Muscle layer of colon (tissue), 2 donors: Measurements from ENCODE around the gene KRTAP10-8.
"Not testable (repeated sequence)": the region's sequence is repeated elsewhere in the genome, so short reads cannot be mapped to it uniquely, and the experiment has no call there.

Experiments used
- H3K27ac ChIP-seq: one replicate; pipeline ENCODE4 v1.7.0; 2013; ENCODE audit warnings: low read depth, mild to moderate bottlenecking, low read length, moderate library complexity
- H3K27me3 ChIP-seq, 2 donors: one replicate each; pipeline ENCODE4 v1.7.0; 2013; ENCODE audit warnings: low read length in 2 of 2, mild to moderate bottlenecking in 2 of 2; ENCODE audit not compliant: insufficient read depth in 2 of 2, control insufficient read depth in 1 of 2
- H3K36me3 ChIP-seq: one replicate; pipeline ENCODE4 v1.7.0; 2013; ENCODE audit warnings: mild to moderate bottlenecking, low read length; ENCODE audit not compliant: insufficient read depth
- H3K4me1 ChIP-seq: one replicate; pipeline ENCODE4 v1.7.0; 2013; ENCODE audit warnings: mild to moderate bottlenecking, low read length; ENCODE audit not compliant: insufficient read depth
- H3K4me3 ChIP-seq, 2 donors: one replicate each; pipeline ENCODE4 v1.7.0; 2013; ENCODE audit warnings: low read length in 2 of 2, low read depth in 1 of 2, mild to moderate bottlenecking in 1 of 2, moderate library complexity in 1 of 2
- H3K9ac ChIP-seq: one replicate; pipeline ENCODE4 v1.7.0; 2013; ENCODE audit warnings: low read length
- H3K9me3 ChIP-seq: one replicate; pipeline ENCODE4 v1.7.0; 2013; ENCODE audit warnings: mild to moderate bottlenecking, low read length
- donor health status: abdominal sarcoma.
- donor health status: Adenocarcinoma of cecum.

Gene KRTAP10-8

GRCh38 chr21:44593598-44594405 is 18.1 kb upstream of the KRTAP10-8 start:
- Histone ChIP-seq H3K36me3 (no peaks in the 10 kb centered on the region), H3K9me3 (no peaks in the 10 kb centered on the region), H3K9ac (no peak overlapping the region), H3K4me1 (no peaks in the 10 kb centered on the region), H3K27ac (no peak overlapping the region), H3K4me3 (no peak overlapping the region), H3K27me3 (peaks cover 0 to 29% of the 10 kb centered on the region in 2 donors)

- Histone ChIP-seq H3K4me3 (no peak overlapping the region), H3K4me1 (no peaks in the 10 kb centered on the region), H3K9ac (no peak overlapping the region), H3K9me3 (no peaks in the 10 kb centered on the region), H3K27ac (no peak overlapping the region), H3K36me3 (no peaks in the 10 kb centered on the region), H3K27me3 (peaks cover 0 to 25% of the 10 kb centered on the region in 2 donors)
These were observed 17.4 kb upstream of the KRTAP10-8 start for GRCh38 chr21:44594406-44594916.

- Histone ChIP-seq H3K9ac (no peak overlapping the region), H3K9me3 (no peaks in the 10 kb centered on the region), H3K27ac (no peak overlapping the region), H3K4me1 (no peaks in the 10 kb centered on the region), H3K36me3 (no peaks in the 10 kb centered on the region), H3K27me3 (peaks cover 0 to 19% of the 10 kb centered on the region in 2 donors), H3K4me3 (no peak overlapping the region)
These were observed 16.4 kb upstream of the KRTAP10-8 start for GRCh38 chr21:44595524-44595923.

- no peak overlapping the region for H3K4me3 ChIP-seq
- H3K36me3 ChIP-seq, result no peaks in the 10 kb centered on the region
- no peak overlapping the region for H3K9ac ChIP-seq
- H3K27me3 ChIP-seq, result peaks cover 0 to 18% of the 10 kb centered on the region in 2 donors
- H3K4me1 ChIP-seq, result no peaks in the 10 kb centered on the region
- no peak overlapping the region for H3K27ac ChIP-seq
- no peaks in the 10 kb centered on the region for H3K9me3 ChIP-seq
These were observed 15.7 kb upstream of the KRTAP10-8 start for GRCh38 chr21:44596068-44596725.

GRCh38 chr21:44598061-44598460 is 13.8 kb upstream of the KRTAP10-8 start:
- Histone ChIP-seq H3K27ac (no peak overlapping the region), H3K27me3 (peaks cover 0 to 22% of the 10 kb centered on the region in 2 donors), H3K9ac (no peak overlapping the region), H3K4me3 (no peak overlapping the region), H3K4me1 (no peaks in the 10 kb centered on the region), H3K36me3 (no peaks in the 10 kb centered on the region), H3K9me3 (no peaks in the 10 kb centered on the region)

GRCh38 chr21:44599264-44600029 is 12.4 kb upstream of the KRTAP10-8 start:
- no peak overlapping the region for H3K4me3 ChIP-seq
- H3K27ac ChIP-seq, result no peak overlapping the region
- no peak overlapping the region for H3K9ac ChIP-seq
- H3K27me3 ChIP-seq, result peaks cover 0 to 19% of the 10 kb centered on the region in 2 donors
- no peaks in the 10 kb centered on the region for H3K4me1 ChIP-seq
- peaks cover 6% of the 10 kb centered on the region for H3K9me3 ChIP-seq
- no peaks in the 10 kb centered on the region for H3K36me3 ChIP-seq

- not testable (repeated sequence) for H3K4me3 ChIP-seq, H3K9me3 ChIP-seq, H3K27ac ChIP-seq, H3K9ac ChIP-seq, H3K36me3 ChIP-seq, H3K4me1 ChIP-seq
- H3K27me3 ChIP-seq, result peaks cover 0 to 19% of the 10 kb centered on the region in 2 donors
These were observed 11.5 kb upstream of the KRTAP10-8 start, which contains the start of gene KRTAP10-7 for GRCh38 chr21:44600118-44600978. KRTAP10-7 (plus strand) TSS chr21:44600597; CDS start chr21:44600622, 25 bp downstream.

GRCh38 chr21:44601091-44601490 is 10.8 kb upstream of the KRTAP10-8 start:
- H3K4me3 ChIP-seq, H3K9me3 ChIP-seq: not testable (repeated sequence)
- peaks cover 0 to 19% of the 10 kb centered on the region in 2 donors for H3K27me3 ChIP-seq

GRCh38 chr21:44601596-44602462 is 10.1 kb upstream of the KRTAP10-8 start:
- H3K27me3 ChIP-seq, result peaks cover 0 to 19% of the 10 kb centered on the region in 2 donors
- H3K9ac ChIP-seq, result no peak overlapping the region
- peaks cover 7% of the 10 kb centered on the region for H3K9me3 ChIP-seq
- no peaks in the 10 kb centered on the region for H3K36me3 ChIP-seq
- H3K4me3 ChIP-seq, result no peak overlapping the region
- H3K27ac ChIP-seq, result no peak overlapping the region
- H3K4me1 ChIP-seq, result no peaks in the 10 kb centered on the region

More at GRCh38 chr21:44601091-44601490, 10.8 kb upstream of the KRTAP10-8 start:
- H3K36me3 ChIP-seq, H3K9ac ChIP-seq, H3K4me1 ChIP-seq, H3K27ac ChIP-seq: not testable (repeated sequence)

- no peak overlapping the region for H3K9ac ChIP-seq
- no peak overlapping the region for H3K27ac ChIP-seq
- no peaks in the 10 kb centered on the region for H3K36me3 ChIP-seq
- H3K4me3 ChIP-seq, result no peak overlapping the region
- no peaks in the 10 kb centered on the region for H3K4me1 ChIP-seq
- peaks cover 0 to 19% of the 10 kb centered on the region in 2 donors for H3K27me3 ChIP-seq
- H3K9me3 ChIP-seq, result peaks cover 7% of the 10 kb centered on the region
These were observed 9.4 kb upstream of the KRTAP10-8 start for GRCh38 chr21:44602463-44602850.
